Sciatic nerve (tissue), 2 donors: ENCODE measurements around the gene GPR135. TPM values are rescaled to one million over a fixed set of nuclear protein-coding genes. Genes with fewer than 3 reads are reported as not detected.

Experiments
- ATAC-seq: fragments of 200-7000 bp; cut with Tn5 transposase; one replicate; pipeline ENCODE4 v1.9.1; 2020; ENCODE audit warnings: mild to moderate bottlenecking, moderate library complexity
- DNase-seq: peaks from one replicate; pipeline ENCODE4 v3.0.0-alpha.2; 2020; ENCODE audit warnings: low spot score
- intact Hi-C: fragments of 100-400 bp; cut with DNase I; formaldehyde crosslinking; loops from one replicate; pipeline ENCODE4 v1.14.2; 2022
- total RNA-seq: library from RNA; stranded (reverse); fragmentation: NEBNext Ultra II Directional; extraction: Animal tissue kit (Norgen Biotek cat#: 25700); gene quantifications from one replicate; pipeline ENCODE4 v1.2.1, GENCODE V29; 2021
- donor health status: DM: no; HTN: no; CAD: no.
- donor health status: DM: no; HTN: no; CAD: no.

The GPR135 gene
- total RNA-seq, 1 donor from 2014 or later: 6.8 TPM

GRCh38 chr14:59428581-59429012 lies 36.6 kb downstream of the GPR135 start:
- ATAC-seq (peak; percentile 36), DNase-seq (no peak)
- intact Hi-C loops: no loop called here

GRCh38 chr14:59427653-59428580 lies 37.3 kb downstream of the GPR135 start:
- peak; percentile 66 for ATAC-seq
- DNase-seq: no peak
- intact Hi-C loops: no loop called here

GRCh38 chr14:59425322-59425935 lies 39.8 kb downstream of the GPR135 start:
- no peak for DNase-seq
- peak; percentile 37 for ATAC-seq
- intact Hi-C loops: no loop called here

- peak; percentile 81 for DNase-seq
- intact Hi-C loops: no loop called here
Measured at GRCh38 chr14:59424341-59425071, 40.7 kb downstream of the GPR135 start.

GRCh38 chr14:59422069-59422881 lies 42.9 kb downstream of the GPR135 start:
- DNase-seq (no peak), ATAC-seq (no peak)
- intact Hi-C loops: no loop called here

More at GRCh38 chr14:59424341-59425071, 40.7 kb downstream of the GPR135 start:
- peak; percentile 89 for ATAC-seq

GRCh38 chr14:59419303-59419702 lies 45.9 kb downstream of the GPR135 start:
- no peak for DNase-seq
- ATAC-seq: no peak
- intact Hi-C loops: no loop called here

- DNase-seq (no peak), ATAC-seq (no peak)
- intact Hi-C loops: no loop called here
Measured at GRCh38 chr14:59417311-59417710, 47.9 kb downstream of the GPR135 start.

- intact Hi-C loops: no loop called here
- no peak for ATAC-seq
- DNase-seq: no peak
Measured at GRCh38 chr14:59415836-59416602, 49.2 kb downstream of the GPR135 start.

Other genes starting within 250 kb of the GPR135 start
- gene L3HYPDH, start 19.0 kb upstream of the GPR135 start, total RNA-seq: 46.1 TPM
- gene JKAMP, start 19.1 kb upstream of the GPR135 start, total RNA-seq: 37.8 TPM
- not detected for gene CCDC175, start 111.4 kb upstream of the GPR135 start, total RNA-seq